ENCODE results near the gene RGS13. TPM values are rescaled to one million over a fixed set of nuclear protein-coding genes. Genes with fewer than 3 reads are reported as not detected.

Gene RGS13
- total and polyA plus RNA-seq, 2 donors (not counting 1 experiment from before 2014, with no cell fraction given): 0.22 to 0.59 TPM

GRCh38 chr1:192631749-192632148 is 4.2 kb upstream of the RGS13 start:
- POLR2A ChIA-PET: no interaction called here
- Mint-ChIP-seq H3K9me3 (ENCODE audit: insufficient read depth) (no peaks in the 10 kb centered on the region), H3K4me3 (no peak overlapping the region), H3K27ac (no peak overlapping the region), H3K27me3 (peaks cover 75% of the 10 kb centered on the region), H3K4me1 (peaks cover 5% of the 10 kb centered on the region)
- H3K79me2 ChIP-seq (ENCODE audit: control insufficient read depth, insufficient read depth, low read length): no peaks in the 10 kb centered on the region
- no peaks in the 10 kb centered on the region for H3K36me3 ChIP-seq (replicated peaks in 1 of 2; ENCODE audit: control extremely low read depth in 1 of 2, control insufficient read depth in 1 of 2, extremely low read depth in 1 of 2, insufficient read depth in 2 of 2, low read length in 1 of 2)
- CTCF ChIA-PET: interaction anchor here (1.3 kb wide), 1 partner anchor 158 kb away, joined by 3 read pairs; no protein-coding TSS in a partner anchor
- intact Hi-C loops (cut with micrococcal nuclease): no loop called here
- H3K27ac ChIP-seq (ENCODE audit: low read length in 2 of 2): no peak overlapping the region
- peaks cover 5 to 61% (median 50%) of the 10 kb centered on the region in 4 experiments for H3K27me3 ChIP-seq (replicated peaks in 1 of 4; ENCODE audit: control extremely low read depth in 1 of 4, control insufficient read depth in 3 of 4, insufficient read depth in 4 of 4, low read length in 3 of 4)
- DNase-seq: no peak
- peaks cover 3 to 4% of the 10 kb centered on the region in 2 donors for H3K4me1 ChIP-seq (ENCODE audit: control insufficient read depth in 2 of 2, insufficient read depth in 2 of 2, low read length in 2 of 2)
- H2AFZ ChIP-seq (ENCODE audit: insufficient read depth, low read depth, low read length, poor library complexity, severe bottlenecking): no peak overlapping the region
- H4K20me1 ChIP-seq (ENCODE audit: control insufficient read depth, insufficient read depth, low read length, poor library complexity, severe bottlenecking): no peaks in the 10 kb centered on the region
- ATAC-seq (ENCODE audit: low read depth): no peak
- H3K4me2 ChIP-seq (replicated peaks; ENCODE audit: low read depth, low read length, poor library complexity, severe bottlenecking): no peak overlapping the region
- no peaks in the 10 kb centered on the region for H3K9me3 ChIP-seq (ENCODE audit: control extremely low read depth in 1 of 3, control insufficient read depth in 2 of 3, insufficient read depth in 1 of 3, low read length in 2 of 3)
- no peak overlapping the region for H3K9ac ChIP-seq (ENCODE audit: low read length)
- TF ChIP-seq CTCF (IDR thresholded peaks at IDR 0.05) (no peak), EZH2 (IDR thresholded peaks at IDR 0.05; ENCODE audit: borderline replicate concordance, insufficient read depth, low read depth, low read length, poor library complexity, severe bottlenecking) (no peak)
- H3K4me3 ChIP-seq (ENCODE audit: control extremely low read depth in 1 of 5, extremely low read depth in 1 of 5, insufficient read depth in 1 of 5, low read depth in 2 of 5, low read length in 4 of 5): no peak overlapping the region

DNA sequence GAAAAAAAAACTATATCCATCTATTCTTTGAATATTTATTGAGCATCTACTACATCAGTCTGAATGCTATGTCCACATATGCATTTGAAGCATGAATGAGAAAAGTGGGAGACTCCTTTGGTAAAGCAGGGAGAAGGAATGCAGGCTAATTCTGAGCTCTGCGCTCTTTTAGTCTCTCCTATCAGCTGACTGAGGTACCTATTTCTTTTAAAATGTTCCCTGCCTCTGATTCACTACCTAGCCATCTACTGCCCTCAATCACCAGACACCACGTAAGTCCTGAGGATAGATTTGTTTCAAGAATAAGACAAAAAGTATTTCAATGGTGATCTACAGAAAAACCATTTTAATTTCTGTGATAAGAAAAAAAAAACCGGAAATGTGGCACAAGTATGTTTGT is 3.8 kb upstream of the RGS13 start:
- Mint-ChIP-seq H3K27ac (no peak overlapping the region), H3K9me3 (ENCODE audit: insufficient read depth) (no peaks in the 10 kb centered on the region), H3K27me3 (peaks cover 74% of the 10 kb centered on the region), H3K4me3 (no peak overlapping the region), H3K4me1 (peaks cover under 1% of the 10 kb centered on the region)
- TF ChIP-seq CTCF (IDR thresholded peaks at IDR 0.05) (no peak), EZH2 (IDR thresholded peaks at IDR 0.05; ENCODE audit: borderline replicate concordance, insufficient read depth, low read depth, low read length, poor library complexity, severe bottlenecking) (no peak)
- ChIA-PET POLR2A (no interaction called here), CTCF (interaction anchor here (1.3 to 1.4 kb wide), 2 partner anchors 21 to 158 kb away, joined by 3 read pairs; no protein-coding TSS in a partner anchor)
- Histone ChIP-seq H3K27ac (ENCODE audit: low read length in 2 of 2) (no peak overlapping the region), H4K20me1 (ENCODE audit: control insufficient read depth, insufficient read depth, low read length, poor library complexity, severe bottlenecking) (no peaks in the 10 kb centered on the region), H3K4me3 (ENCODE audit: control extremely low read depth in 1 of 5, extremely low read depth in 1 of 5, insufficient read depth in 1 of 5, low read depth in 2 of 5, low read length in 4 of 5) (no peak overlapping the region), H3K4me1 (ENCODE audit: control insufficient read depth in 2 of 2, insufficient read depth in 2 of 2, low read length in 2 of 2) (no peaks in the 10 kb centered on the region), H3K79me2 (ENCODE audit: control insufficient read depth, insufficient read depth, low read length) (no peaks in the 10 kb centered on the region), H2AFZ (ENCODE audit: insufficient read depth, low read depth, low read length, poor library complexity, severe bottlenecking) (no peak overlapping the region), H3K9ac (ENCODE audit: low read length) (no peak overlapping the region), H3K9me3 (ENCODE audit: control extremely low read depth in 1 of 3, control insufficient read depth in 2 of 3, insufficient read depth in 1 of 3, low read length in 2 of 3) (no peaks in the 10 kb centered on the region), H3K4me2 (replicated peaks; ENCODE audit: low read depth, low read length, poor library complexity, severe bottlenecking) (no peak overlapping the region), H3K36me3 (replicated peaks in 1 of 2; ENCODE audit: control extremely low read depth in 1 of 2, control insufficient read depth in 1 of 2, extremely low read depth in 1 of 2, insufficient read depth in 2 of 2, low read length in 1 of 2) (no peaks in the 10 kb centered on the region), H3K27me3 (replicated peaks in 1 of 4; ENCODE audit: control extremely low read depth in 1 of 4, control insufficient read depth in 3 of 4, insufficient read depth in 4 of 4, low read length in 3 of 4) (peaks cover 5 to 61% (median 50%) of the 10 kb centered on the region in 4 experiments)
- DNase-seq (no peak), ATAC-seq (ENCODE audit: low read depth) (no peak)
- WGBS (ENCODE audit: insufficient coverage): no CpG with 5 or more reads among the region's 3 CpGs
- intact Hi-C loops (cut with micrococcal nuclease): no loop called here

Data from B cell (primary cell).